Measurements from ENCODE around the gene CEP57L1.

- TF ChIP-seq CTCF (IDR thresholded peaks at IDR 0.05; ENCODE audit: low read depth, low read length) (no peak), POLR2A (IDR thresholded peaks at IDR 0.05; ENCODE audit: extremely low read depth, insufficient read length) (no peak), MYC (IDR thresholded peaks at IDR 0.05; ENCODE audit: low read depth, low read length) (no peak), MAX (IDR thresholded peaks at IDR 0.05; ENCODE audit: low read depth, low read length) (no peak)
Observed at GRCh38 chr6:109184638-109185037, 89.3 kb downstream of the CEP57L1 start.
